Measurements from ENCODE around the gene SARNP. TPM values are rescaled to one million over a fixed set of nuclear protein-coding genes. Genes with fewer than 3 reads are reported as not detected.

The SARNP gene
- total and polyA plus RNA-seq, 9 of the 15 experiments (the other 6 are each of a cell fraction or from before 2014, with no cell fraction given) = 70.1 to 400 (median 198) TPM

GRCh38 chr12:55728939-55729818 lies 88.3 kb downstream of the SARNP start, which contains the start of gene CD63 (continued):
- TF ChIP-seq KDM4B (IDR thresholded peaks at IDR 0.05; ENCODE audit: borderline replicate concordance in 2 of 2, low read depth in 1 of 2) (0 out of 4 replicates have a peak, but pooled peaks of 1 of the 2 experiments have one; percentile 79), WHSC1 (IDR thresholded peaks at IDR 0.05; ENCODE audit: low read length) (no peak), FOXJ2 (tag; IDR thresholded peaks at IDR 0.05) (no peak), SNAPC5 (CRISPR knock-in tag; IDR thresholded peaks at IDR 0.05) (no peak), NCOA4 (IDR thresholded peaks at IDR 0.05; ENCODE audit: partially characterized antibody) (no peak), ZNF134 (CRISPR knock-in tag; conservative IDR thresholded peaks at IDR 0.05) (no peak), JUND (IDR thresholded peaks at IDR 0.05; ENCODE audit: borderline replicate concordance, low read depth, low read length) (peak; percentile 96), JUND (tag; IDR thresholded peaks at IDR 0.05; ENCODE audit: borderline replicate concordance, low read depth, low read length) (peak; percentile 82; the same call in 1 of the 3 replicates), ZBTB2 (IDR thresholded peaks at IDR 0.05) (peak; percentile 49; the same call in 1 of the 2 replicates), POLR2A (conservative IDR thresholded peaks at IDR 0.05) (peak; percentile 74), HSF4 (CRISPR knock-in tag; IDR thresholded peaks at IDR 0.05; ENCODE audit: borderline replicate concordance) (no peak), CBFA2T2 (conservative IDR thresholded peaks at IDR 0.05) (peak; percentile 56; the same call in 1 of the 2 replicates), SMAD1 (IDR thresholded peaks at IDR 0.05; ENCODE audit: low read depth, low read length, partially characterized antibody) (no peak), ILK (tag; IDR thresholded peaks at IDR 0.05; ENCODE audit: borderline replicate concordance, low read depth) (no peak), SNRNP70 (optimal IDR thresholded peaks at IDR 0.05; ENCODE audit: low read depth, low read length) (no peak), ZNF282 (CRISPR knock-in tag; IDR thresholded peaks at IDR 0.05) (no peak), ZNF280B (CRISPR knock-in tag; IDR thresholded peaks at IDR 0.05) (no peak), RBFOX2 (IDR thresholded peaks at IDR 0.05; ENCODE audit: low read depth, low read length) (peak; percentile 88), GATAD2B (IDR thresholded peaks at IDR 0.05; ENCODE audit: borderline replicate concordance) (no peak; the same call in 1 of the 2 replicates), ZBTB7A (IDR thresholded peaks at IDR 0.05; ENCODE audit: borderline replicate concordance, control insufficient read depth, low read depth, low read length) (peak; percentile 98), DPF2 (IDR thresholded peaks at IDR 0.05) (peak; percentile 71; the same call in 1 of the 2 replicates), HMG20B (CRISPR knock-in tag; IDR thresholded peaks at IDR 0.05) (no peak), NRF1 (conservative IDR thresholded peaks at IDR 0.05 in 1 of 2, IDR thresholded peaks at IDR 0.05 in 1 of 2) (peak; percentile 34 to 41), ZNF347 (CRISPR knock-in tag; IDR thresholded peaks at IDR 0.05; ENCODE audit: low read depth) (no peak), KLF16 (IDR thresholded peaks at IDR 0.05) (peak; percentile 64; the same call in 1 of the 2 replicates), NONO (IDR thresholded peaks at IDR 0.05; ENCODE audit: low read depth in 2 of 2, low read length in 1 of 2) (peak in 1 of 2 experiments; percentile 84; a peak in 1 of 4 replicates), ZFPM2 (CRISPR knock-in tag; IDR thresholded peaks at IDR 0.05) (no peak), DACH1 (IDR thresholded peaks at IDR 0.05; ENCODE audit: partially characterized antibody) (peak; percentile 95)

All from K562 (cell line).